ENCODE measurements around the gene SYNGAP1. TPM values are rescaled to one million over a fixed set of nuclear protein-coding genes. Genes with fewer than 3 reads are reported as not detected.
A peak's percentile ranks its signal among the peaks of the same experiment; 100 is the strongest.

SYNGAP1 gene
- total and polyA plus RNA-seq, 2 of the 4 experiments (the other 2 are of a cell fraction): 1.4 to 17.0 TPM

DNA sequence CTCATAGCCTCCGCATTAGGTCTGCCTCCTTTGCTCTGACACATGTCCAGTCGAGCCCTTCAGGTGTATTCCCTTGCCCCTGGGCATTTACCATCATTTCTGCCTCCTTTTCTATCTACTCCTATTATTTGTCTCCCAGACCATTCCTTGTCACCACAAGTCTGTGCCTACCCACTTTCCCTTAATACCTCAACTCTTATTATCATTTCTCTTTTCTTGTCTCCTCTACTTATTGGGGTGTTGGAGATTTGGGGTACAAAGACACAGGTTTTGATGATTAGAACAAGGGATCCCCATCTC lies 1.4 kb downstream of the SYNGAP1 start:
- Histone ChIP-seq H4K91ac (ENCODE audit: insufficient read depth, low read depth, low read length) (no peak overlapping the region), H3K56ac (ENCODE audit: extremely low read depth, insufficient read depth, low read length) (no peak overlapping the region), H3K9me3 (ENCODE audit: control insufficient read depth, insufficient read depth, low read length) (no peaks in the 10 kb centered on the region), H3K18ac (ENCODE audit: low read depth, low read length) (no peak overlapping the region), H2BK20ac (ENCODE audit: low read depth, low read length) (no peak overlapping the region), H4K8ac (ENCODE audit: low read depth in 2 of 2, low read length in 2 of 2) (0 out of 4 replicates have a peak overlapping the region, but pooled peaks of 1 of the 2 experiments have one; percentile 81), H3K4me1 (ENCODE audit: control insufficient read depth, insufficient read depth, low read length) (peaks cover 27% of the 10 kb centered on the region), H2AK5ac (ENCODE audit: low read depth, low read length) (no peak overlapping the region), H3K9ac (ENCODE audit: low read depth, low read length) (no peak overlapping the region), H4K5ac (ENCODE audit: low read depth, low read length) (no peak overlapping the region), H3K4me2 (ENCODE audit: low read depth, low read length) (peak overlapping the region; percentile 42), H3K27me3 (ENCODE audit: control insufficient read depth, insufficient read depth, low read length) (no peaks in the 10 kb centered on the region), H3K79me1 (ENCODE audit: low read depth in 1 of 2, low read length in 2 of 2) (peaks cover 29 to 91% of the 10 kb centered on the region in 2 experiments), H3K4ac (ENCODE audit: low read depth, low read length) (no peak overlapping the region), H4K20me1 (ENCODE audit: insufficient read depth, low read length) (peaks cover 10% of the 10 kb centered on the region), H3K36me3 (ENCODE audit: control insufficient read depth, insufficient read depth, low read length) (peaks cover 20% of the 10 kb centered on the region), H3K27ac (ENCODE audit: insufficient read depth, low read length) (no peak overlapping the region), H3K4me3 (ENCODE audit: insufficient read depth, low read depth, low read length) (no peak overlapping the region), H2AK9ac (replicated peaks; ENCODE audit: low read depth, low read length, poor library complexity) (no peak overlapping the region), H2BK15ac (ENCODE audit: low read depth, low read length) (no peak overlapping the region), H3K23ac (ENCODE audit: low read depth, low read length) (0 out of 2 replicates have a peak overlapping the region, but pooled peaks have one; percentile 16), H2BK120ac (ENCODE audit: low read depth, low read length) (no peak overlapping the region), H3K14ac (replicated peaks; ENCODE audit: low read depth, low read length) (peak overlapping the region; percentile 51; the same call in 1 of the 2 replicates), H2AFZ (replicated peaks; ENCODE audit: low read length, poor library complexity) (no peak overlapping the region), H3K9me1 (ENCODE audit: insufficient read depth, low read length) (peaks cover 21% of the 10 kb centered on the region), H2BK5ac (ENCODE audit: low read depth, low read length, poor library complexity, severe bottlenecking) (no peak overlapping the region)
- DNase-seq (no peak), ATAC-seq (ENCODE audit: low read depth) (no peak)
- intact Hi-C loops (cut with micrococcal nuclease): no loop called here
- POLR2A ChIA-PET (ENCODE audit: unreplicated experiment): no interaction called here
- TF ChIP-seq MAZ (IDR thresholded peaks at IDR 0.05; ENCODE audit: borderline replicate concordance, low read depth, low read length) (no peak), RAD21 (IDR thresholded peaks at IDR 0.05; ENCODE audit: low read length) (no peak), CHD1 (IDR thresholded peaks at IDR 0.05; ENCODE audit: low read depth, low read length) (no peak), CEBPB (IDR thresholded peaks at IDR 0.05; ENCODE audit: low read depth, low read length) (no peak), MAFK (IDR thresholded peaks at IDR 0.05; ENCODE audit: low read depth, low read length) (no peak), RFX5 (IDR thresholded peaks at IDR 0.05; ENCODE audit: low read depth, low read length) (no peak), BHLHE40 (IDR thresholded peaks at IDR 0.05; ENCODE audit: low read depth, low read length) (no peak), NFE2L2 (IDR thresholded peaks at IDR 0.05; ENCODE audit: low read depth, low read length) (no peak)
- TF ChIP-seq, protein P1, sequence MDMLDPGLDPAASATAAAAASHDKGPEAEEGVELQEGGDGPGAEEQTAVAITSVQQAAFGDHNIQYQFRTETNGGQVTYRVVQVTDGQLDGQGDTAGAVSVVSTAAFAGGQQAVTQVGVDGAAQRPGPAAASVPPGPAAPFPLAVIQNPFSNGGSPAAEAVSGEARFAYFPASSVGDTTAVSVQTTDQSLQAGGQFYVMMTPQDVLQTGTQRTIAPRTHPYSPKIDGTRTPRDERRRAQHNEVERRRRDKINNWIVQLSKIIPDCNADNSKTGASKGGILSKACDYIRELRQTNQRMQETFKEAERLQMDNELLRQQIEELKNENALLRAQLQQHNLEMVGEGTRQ (IDR thresholded peaks at IDR 0.05; ENCODE audit: low read depth, low read length): no peak
- TF ChIP-seq, protein P2, sequence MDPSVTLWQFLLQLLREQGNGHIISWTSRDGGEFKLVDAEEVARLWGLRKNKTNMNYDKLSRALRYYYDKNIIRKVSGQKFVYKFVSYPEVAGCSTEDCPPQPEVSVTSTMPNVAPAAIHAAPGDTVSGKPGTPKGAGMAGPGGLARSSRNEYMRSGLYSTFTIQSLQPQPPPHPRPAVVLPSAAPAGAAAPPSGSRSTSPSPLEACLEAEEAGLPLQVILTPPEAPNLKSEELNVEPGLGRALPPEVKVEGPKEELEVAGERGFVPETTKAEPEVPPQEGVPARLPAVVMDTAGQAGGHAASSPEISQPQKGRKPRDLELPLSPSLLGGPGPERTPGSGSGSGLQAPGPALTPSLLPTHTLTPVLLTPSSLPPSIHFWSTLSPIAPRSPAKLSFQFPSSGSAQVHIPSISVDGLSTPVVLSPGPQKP (IDR thresholded peaks at IDR 0.05; ENCODE audit: borderline replicate concordance, low read depth, low read length): no peak
- TF ChIP-seq, protein P3, sequence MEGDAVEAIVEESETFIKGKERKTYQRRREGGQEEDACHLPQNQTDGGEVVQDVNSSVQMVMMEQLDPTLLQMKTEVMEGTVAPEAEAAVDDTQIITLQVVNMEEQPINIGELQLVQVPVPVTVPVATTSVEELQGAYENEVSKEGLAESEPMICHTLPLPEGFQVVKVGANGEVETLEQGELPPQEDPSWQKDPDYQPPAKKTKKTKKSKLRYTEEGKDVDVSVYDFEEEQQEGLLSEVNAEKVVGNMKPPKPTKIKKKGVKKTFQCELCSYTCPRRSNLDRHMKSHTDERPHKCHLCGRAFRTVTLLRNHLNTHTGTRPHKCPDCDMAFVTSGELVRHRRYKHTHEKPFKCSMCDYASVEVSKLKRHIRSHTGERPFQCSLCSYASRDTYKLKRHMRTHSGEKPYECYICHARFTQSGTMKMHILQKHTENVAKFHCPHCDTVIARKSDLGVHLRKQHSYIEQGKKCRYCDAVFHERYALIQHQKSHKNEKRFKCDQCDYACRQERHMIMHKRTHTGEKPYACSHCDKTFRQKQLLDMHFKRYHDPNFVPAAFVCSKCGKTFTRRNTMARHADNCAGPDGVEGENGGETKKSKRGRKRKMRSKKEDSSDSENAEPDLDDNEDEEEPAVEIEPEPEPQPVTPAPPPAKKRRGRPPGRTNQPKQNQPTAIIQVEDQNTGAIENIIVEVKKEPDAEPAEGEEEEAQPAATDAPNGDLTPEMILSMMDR (conservative IDR thresholded peaks at IDR 0.05; ENCODE audit: low read depth, low read length): no peak
- no TSS peak for BruUV-seq (replicated peaks)
- 80% methylated on average over 2 of the region's 2 CpGs; no CpG with 5 or more reads in 1 of the 2 experiments for WGBS, 2 experiments (ENCODE audit: extremely low coverage in 2 of 2, insufficient read length in 1 of 2)
- CTCF ChIA-PET: no interaction called here
- dilution Hi-C loops (cut with HindIII; ENCODE audit: low sequenced_read_pairs, unreplicated experiment): no loop called here
- in situ Hi-C loops (cut with MboI; ENCODE audit: low sequenced_read_pairs): no loop called here
